ENCODE measurements around the gene TEX26. TPM values are rescaled to one million over a fixed set of nuclear protein-coding genes. Genes with fewer than 3 reads are reported as not detected.

Gene TEX26
- total RNA-seq, 1 donor = not detected

GRCh38 chr13:30959678-30960077, 27.2 kb downstream of the TEX26 start:
- H3K27me3 ChIP-seq (ENCODE audit: insufficient read depth, low read length) = peaks cover 40% of the 10 kb centered on the region
- H2AFZ ChIP-seq (ENCODE audit: low read length) = no peak overlapping the region
- no peaks in the 10 kb centered on the region for H4K20me1 ChIP-seq (ENCODE audit: insufficient read depth, low read length)
- H3K27ac ChIP-seq (ENCODE audit: low read depth, low read length) = no peak overlapping the region
- no peak for TF ChIP-seq CTCF (IDR thresholded peaks at IDR 0.05; ENCODE audit: extremely low read depth, low read depth, low read length)
- no peaks in the 10 kb centered on the region for H3K9me3 ChIP-seq (ENCODE audit: low read depth, low read length)
- no peaks in the 10 kb centered on the region for H3K79me2 ChIP-seq (ENCODE audit: insufficient read depth, low read length)
- peaks cover 4% of the 10 kb centered on the region for H3K4me1 ChIP-seq (ENCODE audit: insufficient read depth, low read length)
- no peak for DNase-seq (ENCODE audit: insufficient read length, low spot score, missing footprints)
- H3K36me3 ChIP-seq (ENCODE audit: insufficient read depth, low read length) = no peaks in the 10 kb centered on the region
- no peak overlapping the region for H3K4me2 ChIP-seq (ENCODE audit: insufficient read depth, low read length)
- no peak overlapping the region for H3K4me3 ChIP-seq (ENCODE audit: insufficient read depth, low read length)

DNA sequence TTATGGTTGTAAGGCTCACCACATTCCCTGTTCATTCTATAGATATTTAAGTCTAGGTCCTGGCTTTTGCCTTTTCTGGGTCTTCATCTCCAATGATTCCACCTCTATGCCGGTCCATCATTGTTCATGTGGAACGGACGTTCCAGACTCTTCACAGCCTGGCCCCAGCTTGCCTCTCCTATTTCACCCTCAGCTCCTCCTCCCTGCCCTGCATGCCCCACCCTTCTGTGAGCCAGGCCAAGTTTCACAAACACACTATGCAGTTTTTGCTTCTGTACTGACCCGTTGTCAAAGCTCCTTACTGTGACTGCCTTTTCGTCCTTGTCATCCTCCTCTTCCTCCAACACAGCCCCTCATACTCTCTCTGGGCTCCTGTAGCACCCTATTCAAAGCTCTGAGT, 31.3 kb downstream of the TEX26 start:
- H3K4me2 ChIP-seq (ENCODE audit: insufficient read depth, low read length) = peak overlapping the region; percentile 59

DNA sequence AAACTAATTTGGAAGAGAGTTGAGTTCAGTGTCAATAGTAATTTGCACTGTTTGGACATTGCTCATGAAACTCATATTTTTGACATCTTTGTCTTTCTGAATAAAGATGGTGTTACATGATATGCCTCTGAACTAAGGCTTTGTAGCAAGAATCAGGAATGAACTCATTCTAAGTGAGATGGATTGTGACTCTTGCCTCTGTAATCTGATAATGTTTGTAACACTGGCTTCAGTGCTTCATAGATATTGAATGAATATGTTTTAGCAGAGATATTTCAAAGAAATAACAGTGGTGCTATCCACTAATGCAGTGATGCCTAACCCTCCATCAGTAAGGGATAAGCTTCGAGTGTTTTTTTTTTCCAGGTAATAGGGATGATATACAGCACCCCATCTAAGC, 32.9 kb downstream of the TEX26 start:
- no peak for TF ChIP-seq CTCF (IDR thresholded peaks at IDR 0.05; ENCODE audit: extremely low read depth, low read depth, low read length)
- H2AFZ ChIP-seq (ENCODE audit: low read length) = no peak overlapping the region
- H3K4me3 ChIP-seq (ENCODE audit: insufficient read depth, low read length) = no peak overlapping the region
- H3K4me1 ChIP-seq (ENCODE audit: insufficient read depth, low read length) = peaks cover 9% of the 10 kb centered on the region
- no peak overlapping the region for H3K27ac ChIP-seq (ENCODE audit: low read depth, low read length)
- H4K20me1 ChIP-seq (ENCODE audit: insufficient read depth, low read length) = no peaks in the 10 kb centered on the region
- H3K9me3 ChIP-seq (ENCODE audit: low read depth, low read length) = no peaks in the 10 kb centered on the region
- no peak overlapping the region for H3K4me2 ChIP-seq (ENCODE audit: insufficient read depth, low read length)
- DNase-seq (ENCODE audit: insufficient read length, low spot score, missing footprints) = no peak
- H3K36me3 ChIP-seq (ENCODE audit: insufficient read depth, low read length) = no peaks in the 10 kb centered on the region
- peaks cover 18% of the 10 kb centered on the region for H3K27me3 ChIP-seq (ENCODE audit: insufficient read depth, low read length)
- H3K79me2 ChIP-seq (ENCODE audit: insufficient read depth, low read length) = no peaks in the 10 kb centered on the region

More for the DNA sequence above, 31.3 kb downstream of the TEX26 start:
- no peaks in the 10 kb centered on the region for H3K36me3 ChIP-seq (ENCODE audit: insufficient read depth, low read length)
- no peak overlapping the region for H3K4me3 ChIP-seq (ENCODE audit: insufficient read depth, low read length)
- peaks cover 4% of the 10 kb centered on the region for H3K4me1 ChIP-seq (ENCODE audit: insufficient read depth, low read length)
- no peak for DNase-seq (ENCODE audit: insufficient read length, low spot score, missing footprints)
- no peaks in the 10 kb centered on the region for H4K20me1 ChIP-seq (ENCODE audit: insufficient read depth, low read length)
- no peaks in the 10 kb centered on the region for H3K9me3 ChIP-seq (ENCODE audit: low read depth, low read length)
- peaks cover 26% of the 10 kb centered on the region for H3K27me3 ChIP-seq (ENCODE audit: insufficient read depth, low read length)
- H2AFZ ChIP-seq (ENCODE audit: low read length) = peak overlapping the region; percentile 80
- H3K27ac ChIP-seq (ENCODE audit: low read depth, low read length) = no peak overlapping the region
- TF ChIP-seq CTCF (IDR thresholded peaks at IDR 0.05; ENCODE audit: extremely low read depth, low read depth, low read length) = no peak
- H3K79me2 ChIP-seq (ENCODE audit: insufficient read depth, low read length) = no peaks in the 10 kb centered on the region

DNA sequence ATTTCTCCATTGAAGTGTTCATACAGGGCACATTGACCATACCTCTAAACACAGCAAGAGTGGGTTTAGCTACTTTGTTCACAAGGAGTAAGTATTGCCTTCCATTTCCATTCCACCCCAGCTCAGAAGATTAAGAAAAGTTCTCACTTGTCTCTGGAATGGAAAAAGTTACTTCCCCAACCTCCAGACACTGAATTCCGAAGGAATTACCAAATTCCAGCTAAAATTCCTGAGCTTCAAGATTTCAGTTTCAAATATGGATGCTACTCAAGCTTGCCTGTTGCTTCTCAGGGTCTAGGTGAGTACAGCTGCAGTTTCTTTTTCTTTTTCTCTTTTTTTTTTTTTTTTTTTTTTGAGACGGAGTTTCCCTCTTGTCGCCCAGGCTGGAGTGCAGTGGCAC, 33.6 kb downstream of the TEX26 start:
- Histone ChIP-seq H3K4me2 (ENCODE audit: insufficient read depth, low read length) (no peak overlapping the region), H2AFZ (ENCODE audit: low read length) (peak overlapping the region; percentile 25), H4K20me1 (ENCODE audit: insufficient read depth, low read length) (no peaks in the 10 kb centered on the region), H3K4me3 (ENCODE audit: insufficient read depth, low read length) (no peak overlapping the region), H3K27ac (ENCODE audit: low read depth, low read length) (no peak overlapping the region), H3K79me2 (ENCODE audit: insufficient read depth, low read length) (no peaks in the 10 kb centered on the region), H3K9me3 (ENCODE audit: low read depth, low read length) (no peaks in the 10 kb centered on the region), H3K4me1 (ENCODE audit: insufficient read depth, low read length) (peaks cover 15% of the 10 kb centered on the region), H3K36me3 (ENCODE audit: insufficient read depth, low read length) (no peaks in the 10 kb centered on the region), H3K27me3 (ENCODE audit: insufficient read depth, low read length) (peaks cover 16% of the 10 kb centered on the region)
- no peak for TF ChIP-seq CTCF (IDR thresholded peaks at IDR 0.05; ENCODE audit: extremely low read depth, low read depth, low read length)
- DNase-seq (ENCODE audit: insufficient read length, low spot score, missing footprints) = no peak
